HG02970 (cell line): ENCODE data around the gene PDGFA.
"Not testable (repeated sequence)": the region's sequence is repeated elsewhere in the genome, so short reads cannot be mapped to it uniquely, and the experiment has no call there.

Experiments
- ATAC-seq: cut with Tn5 transposase; IDR thresholded peaks from one replicate; pipeline ENCODE4 v1.9.1; 2021; ENCODE audit warnings: mild to moderate bottlenecking, moderate library complexity, moderate number of reproducible peaks; ENCODE audit not compliant: unreplicated experiment, low FRiP score

Gene PDGFA

DNA sequence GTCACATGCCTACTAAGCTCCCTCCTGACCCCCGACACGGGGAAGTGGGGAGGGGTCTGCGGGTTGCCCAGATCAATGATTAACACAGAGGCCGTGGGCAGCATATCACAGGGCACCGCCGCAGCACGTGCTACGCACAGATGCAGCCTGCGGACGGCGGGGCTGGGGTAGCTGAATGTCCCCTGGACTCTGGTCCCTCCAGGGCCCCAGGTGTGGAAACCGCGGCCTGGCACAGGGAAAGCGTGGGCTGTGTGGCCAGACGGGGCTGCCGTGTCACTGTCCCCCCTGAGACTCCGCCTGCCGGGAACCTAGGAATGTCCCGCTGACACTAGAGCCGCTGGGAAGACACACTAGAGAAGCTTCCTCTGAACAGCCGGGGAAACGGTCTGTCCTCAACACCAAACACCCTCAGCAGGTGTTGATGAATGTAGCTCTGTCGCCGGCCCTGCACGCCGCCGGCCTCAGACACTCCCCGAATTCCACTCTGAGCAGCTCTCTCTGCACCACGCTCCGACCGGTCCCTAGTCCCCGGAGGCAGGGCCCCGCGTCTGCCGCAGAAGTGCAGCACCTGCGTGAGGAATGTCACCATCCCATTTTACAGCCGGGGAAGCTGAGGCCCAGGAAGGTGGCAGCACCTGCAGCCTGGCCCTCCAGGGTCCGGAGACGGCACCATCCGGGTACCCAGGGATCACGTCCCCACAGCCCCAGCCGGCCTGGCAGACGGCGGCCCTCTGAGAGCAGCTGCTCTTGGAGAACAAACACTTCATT lies 33.4 kb upstream of the PDGFA start:
- ATAC-seq: no peak

DNA sequence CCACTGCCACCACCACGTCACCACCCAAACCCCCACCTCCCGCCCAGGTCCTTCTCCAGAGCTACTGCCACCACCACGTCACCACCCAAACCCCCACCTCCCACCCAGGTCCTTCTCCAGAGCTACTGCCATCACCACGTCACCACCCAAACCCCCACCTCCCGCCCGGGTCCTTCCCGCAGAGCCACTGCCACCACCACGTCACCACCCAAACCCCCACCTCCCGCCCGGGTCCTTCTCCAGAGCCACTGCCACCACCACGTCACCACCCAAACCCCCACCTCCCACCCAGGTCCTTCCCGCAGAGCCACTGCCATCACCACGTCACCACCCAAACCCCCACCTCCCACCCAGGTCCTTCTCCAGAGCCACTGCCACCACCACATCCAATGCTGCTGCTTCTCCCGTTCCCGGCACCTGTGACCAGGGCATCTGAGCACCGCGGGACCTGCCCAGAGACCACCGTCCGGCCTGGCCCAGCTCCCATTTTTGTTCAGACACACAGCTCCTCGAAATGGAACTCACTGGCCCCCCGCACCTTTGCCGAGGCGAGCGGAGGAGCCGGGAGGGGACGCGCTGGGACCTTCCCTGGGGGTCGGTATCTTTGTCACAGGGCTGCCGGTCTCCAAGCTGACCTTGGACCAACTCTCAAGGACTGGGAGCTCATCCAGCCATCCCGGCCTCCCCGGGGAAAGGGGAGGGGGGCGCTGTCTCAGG lies 32.7 kb upstream of the PDGFA start:
- ATAC-seq: not testable (repeated sequence)

DNA sequence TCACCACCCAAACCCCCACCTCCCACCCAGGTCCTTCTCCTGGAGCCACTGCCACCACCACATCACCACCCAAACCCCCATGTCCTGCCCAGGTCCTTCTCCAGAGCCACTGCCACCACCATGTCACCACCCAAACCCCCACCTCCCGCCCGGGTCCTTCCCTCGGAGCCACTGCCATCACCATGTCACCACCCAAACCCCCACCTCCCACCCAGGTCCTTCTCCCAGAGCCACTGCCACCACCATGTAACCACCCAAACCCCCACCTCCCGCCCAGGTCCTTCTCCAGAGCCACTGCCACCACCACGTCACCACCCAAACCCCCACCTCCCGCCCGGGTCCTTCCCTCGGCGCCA lies 31.9 kb upstream of the PDGFA start:
- ATAC-seq: not testable (repeated sequence)

DNA sequence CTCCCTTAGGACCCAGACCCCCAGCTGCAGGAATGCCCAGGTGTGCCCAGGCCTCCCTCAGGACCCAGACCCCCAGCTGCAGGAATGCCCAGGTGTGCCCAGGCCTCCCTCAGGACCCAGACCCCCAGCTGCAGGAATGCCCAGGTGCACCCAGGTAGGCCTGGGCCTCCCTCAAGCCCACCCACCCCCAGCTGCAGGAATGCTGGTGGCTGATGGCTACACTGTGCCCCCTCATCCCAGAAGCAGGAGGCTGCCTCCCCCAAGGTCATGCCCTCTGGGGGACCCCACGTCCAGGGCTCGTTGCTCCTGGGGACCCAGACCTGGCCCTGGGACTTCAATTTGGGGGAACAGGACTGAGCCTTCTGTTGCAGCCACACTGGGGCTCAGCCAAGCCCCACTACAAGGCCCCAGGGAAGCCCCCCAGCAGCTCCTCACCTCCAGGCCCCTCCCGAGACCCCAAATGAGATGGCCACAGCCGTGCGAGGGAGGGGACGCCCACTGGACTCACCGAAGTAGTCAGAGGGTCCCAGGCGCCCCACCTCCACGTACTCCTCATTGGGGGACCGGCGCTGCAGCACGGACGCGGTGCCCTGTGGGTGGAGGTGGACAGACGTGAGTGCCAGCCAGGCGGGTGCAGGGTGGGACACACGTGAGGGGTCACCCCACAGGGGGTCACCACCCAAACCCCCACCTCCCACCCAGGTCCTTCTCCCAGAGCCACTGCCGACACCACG lies 31.4 kb upstream of the PDGFA start:
- no peak for ATAC-seq

DNA sequence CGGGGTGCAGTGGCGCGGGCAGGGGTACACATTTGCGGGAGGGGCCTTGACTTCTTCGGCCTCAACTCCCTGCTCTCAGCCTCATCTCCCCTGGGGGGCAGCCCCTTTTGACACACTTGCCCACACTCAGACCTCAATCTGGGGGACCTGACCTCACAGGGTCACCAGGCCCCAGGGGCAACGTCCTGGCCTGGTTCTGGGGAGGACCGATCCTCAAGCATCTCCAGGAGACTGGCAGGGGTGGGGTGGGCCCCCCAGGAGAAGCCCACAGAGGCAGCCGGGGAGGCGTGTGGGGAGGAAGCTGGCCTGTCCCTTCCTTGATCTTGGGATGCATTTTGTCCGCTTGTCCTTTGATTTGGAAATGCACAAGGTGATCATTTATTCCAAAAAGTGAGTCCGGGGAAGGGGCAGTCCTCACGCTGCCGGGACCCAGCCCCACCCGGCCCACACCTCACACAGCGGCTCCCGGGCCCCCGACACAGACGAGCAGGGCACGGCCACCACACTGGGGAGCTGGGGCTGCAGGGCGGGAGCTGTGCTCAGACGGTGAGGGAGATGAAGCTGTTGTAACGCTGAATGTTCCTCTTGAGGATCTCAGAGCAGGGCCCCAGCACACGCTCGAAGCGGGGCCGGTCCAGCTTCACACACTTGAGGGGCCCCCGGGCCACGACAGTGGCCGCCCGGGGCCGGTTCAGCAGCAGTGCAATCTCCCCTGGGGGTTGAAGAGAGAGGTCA lies 30.4 kb upstream of the PDGFA start:
- ATAC-seq: no peak

DNA sequence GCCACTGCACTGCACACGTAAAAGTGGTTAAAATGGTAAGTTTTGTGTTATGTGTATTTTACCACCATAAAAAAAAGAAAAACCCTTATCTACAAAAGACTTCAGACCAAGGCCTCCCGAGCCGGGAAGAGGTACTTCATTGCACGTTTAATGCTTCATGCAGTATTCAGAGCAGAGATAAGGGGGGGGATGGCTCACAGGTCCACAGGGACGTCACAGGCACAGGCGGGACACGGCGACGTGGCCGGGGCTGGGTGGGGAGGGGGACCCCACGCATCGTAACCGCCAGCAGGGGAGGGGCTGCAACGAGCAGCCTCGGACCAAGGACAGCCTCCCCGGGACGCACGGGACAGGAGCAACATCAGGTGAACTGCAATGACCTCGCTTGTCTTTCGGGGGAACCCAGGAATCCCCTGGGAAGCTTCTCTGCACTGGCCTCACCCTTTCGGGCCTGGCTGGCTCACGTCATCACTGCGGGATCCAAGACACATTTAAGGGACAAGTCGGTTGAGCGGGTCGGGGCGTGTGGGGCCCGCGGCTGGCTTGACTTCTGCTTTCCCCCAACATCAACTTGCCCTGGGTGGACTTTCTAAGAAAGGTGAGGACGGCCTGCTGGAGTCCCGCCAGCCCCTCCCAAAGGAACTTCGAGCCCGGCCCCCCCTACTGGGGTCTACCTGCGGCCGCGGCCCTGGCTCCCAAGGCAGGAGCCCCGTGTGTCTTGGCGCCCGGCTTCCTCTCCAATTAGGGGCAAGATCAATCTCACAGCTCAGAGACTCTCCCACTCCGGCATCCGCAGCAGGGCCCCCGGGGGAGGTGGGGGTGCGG lies 29.6 kb upstream of the PDGFA start:
- no peak for ATAC-seq

DNA sequence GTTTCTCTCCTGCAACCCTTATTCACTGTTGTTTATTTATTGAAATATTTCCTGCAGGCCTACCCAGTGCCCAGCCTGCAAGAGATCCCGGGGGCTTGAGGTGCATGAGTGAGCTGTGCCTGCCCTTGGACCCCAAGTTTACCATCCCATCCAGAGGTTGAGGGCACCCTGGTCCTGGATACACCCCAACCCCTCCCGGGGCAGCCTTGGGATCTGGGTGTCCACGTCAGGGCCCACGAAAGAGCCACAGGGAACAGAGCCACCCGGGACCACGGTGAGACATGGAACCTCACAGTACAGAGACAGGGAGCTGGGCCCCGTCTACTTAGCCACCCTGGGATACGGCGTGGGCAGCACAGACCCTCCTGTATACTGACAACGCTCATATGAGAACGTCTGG lies 28.8 kb upstream of the PDGFA start:
- no peak for ATAC-seq

DNA sequence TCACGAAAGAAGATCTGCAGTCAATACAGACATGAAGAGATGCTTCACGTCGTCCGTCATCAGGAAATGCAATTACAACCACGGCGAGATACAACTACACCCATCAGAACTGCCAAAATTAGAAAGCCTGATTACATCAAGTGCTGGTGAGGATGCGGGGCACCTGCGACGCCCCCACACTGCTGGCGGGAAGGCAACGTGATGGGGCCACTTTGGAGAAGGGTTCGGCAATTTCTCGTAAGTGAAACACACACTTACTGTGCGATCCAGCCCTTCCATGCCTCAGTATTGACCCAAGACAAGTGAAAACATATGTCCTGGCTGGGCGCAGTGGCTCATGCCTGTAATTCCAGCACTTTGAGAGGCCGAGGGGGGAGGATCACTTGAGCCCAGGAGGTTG lies 25.8 kb upstream of the PDGFA start:
- no peak for ATAC-seq

DNA sequence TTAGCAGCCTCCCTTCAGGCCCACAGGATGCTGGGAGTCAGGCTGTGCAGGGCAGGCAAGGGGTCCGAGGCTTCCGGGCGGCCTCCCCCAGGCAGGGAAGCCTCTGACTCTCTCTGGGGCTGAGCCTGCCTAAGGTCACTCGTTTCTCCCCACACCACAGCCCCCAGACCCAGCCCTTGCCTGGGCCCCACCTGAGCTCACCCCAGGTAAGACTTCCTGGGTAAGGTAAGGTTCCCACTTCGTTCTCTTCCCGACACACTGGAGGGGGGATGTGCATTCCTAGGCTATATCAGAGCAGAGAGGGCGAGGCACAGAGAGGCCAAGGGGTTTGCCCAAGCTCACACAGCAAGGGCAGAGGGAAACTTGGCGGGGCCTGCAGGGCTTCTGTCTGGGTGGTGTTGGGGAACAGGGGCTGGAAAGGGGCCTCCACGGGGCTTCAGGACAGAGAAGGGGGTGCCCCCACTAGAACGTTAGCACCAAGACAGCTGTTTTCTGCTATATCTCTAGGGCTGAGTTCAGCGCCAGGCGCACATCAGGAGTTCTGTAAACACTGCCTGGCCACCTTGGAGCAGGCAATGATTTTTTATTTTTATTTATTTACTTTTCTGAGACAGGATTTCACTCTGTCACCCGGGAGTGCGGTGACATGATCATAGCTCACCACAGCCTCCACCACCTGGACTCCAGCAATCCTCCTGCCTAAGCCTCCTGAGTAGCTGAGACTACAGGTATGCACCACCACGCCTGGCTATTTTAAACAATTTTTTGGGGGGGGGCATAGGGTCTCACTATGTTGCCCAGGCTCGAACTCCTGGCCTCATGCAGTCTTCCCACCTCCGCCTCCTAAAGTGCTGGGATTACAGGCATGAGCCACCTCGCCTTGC lies 24.9 kb upstream of the PDGFA start:
- no peak for ATAC-seq

DNA sequence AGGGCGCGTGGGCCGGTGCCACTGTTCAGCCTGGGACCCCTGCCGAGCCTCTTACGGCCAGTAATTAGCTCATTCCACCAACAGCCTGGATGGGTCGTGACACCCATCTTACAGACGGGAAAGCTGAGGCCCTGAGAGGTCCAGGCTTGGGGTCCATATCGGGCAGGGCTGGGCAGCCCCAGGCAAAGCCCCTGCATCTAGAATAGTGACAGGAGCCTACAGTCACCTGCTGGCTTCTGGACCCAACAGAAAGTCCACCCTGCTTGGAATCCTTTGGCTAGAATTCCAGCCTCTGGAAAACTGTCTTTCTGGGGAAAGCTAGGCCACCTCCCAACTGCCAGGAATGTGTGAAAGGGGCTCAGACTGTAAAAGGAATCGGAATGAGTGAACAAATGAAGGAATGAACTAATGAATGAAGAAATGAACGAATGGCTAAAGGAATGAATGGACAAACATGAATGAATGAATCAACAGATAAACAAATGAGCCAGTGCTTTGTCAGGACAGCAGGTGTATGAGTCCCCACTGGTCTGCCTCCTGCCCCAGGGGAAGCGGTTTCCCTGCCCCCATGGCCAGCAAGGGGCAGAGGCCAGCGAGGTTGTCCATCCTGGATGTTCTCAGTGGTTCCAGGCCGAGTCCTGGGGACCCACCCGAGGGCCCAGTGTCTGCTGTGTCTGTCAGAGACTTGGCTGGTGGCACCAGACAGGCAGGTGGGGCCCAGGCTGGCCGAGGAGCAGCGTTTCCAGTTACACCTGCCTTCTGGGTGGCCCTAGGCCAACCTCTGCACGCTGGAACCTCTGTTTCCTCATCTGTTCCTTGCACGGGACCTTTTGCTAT lies 24.1 kb upstream of the PDGFA start:
- no peak for ATAC-seq

DNA sequence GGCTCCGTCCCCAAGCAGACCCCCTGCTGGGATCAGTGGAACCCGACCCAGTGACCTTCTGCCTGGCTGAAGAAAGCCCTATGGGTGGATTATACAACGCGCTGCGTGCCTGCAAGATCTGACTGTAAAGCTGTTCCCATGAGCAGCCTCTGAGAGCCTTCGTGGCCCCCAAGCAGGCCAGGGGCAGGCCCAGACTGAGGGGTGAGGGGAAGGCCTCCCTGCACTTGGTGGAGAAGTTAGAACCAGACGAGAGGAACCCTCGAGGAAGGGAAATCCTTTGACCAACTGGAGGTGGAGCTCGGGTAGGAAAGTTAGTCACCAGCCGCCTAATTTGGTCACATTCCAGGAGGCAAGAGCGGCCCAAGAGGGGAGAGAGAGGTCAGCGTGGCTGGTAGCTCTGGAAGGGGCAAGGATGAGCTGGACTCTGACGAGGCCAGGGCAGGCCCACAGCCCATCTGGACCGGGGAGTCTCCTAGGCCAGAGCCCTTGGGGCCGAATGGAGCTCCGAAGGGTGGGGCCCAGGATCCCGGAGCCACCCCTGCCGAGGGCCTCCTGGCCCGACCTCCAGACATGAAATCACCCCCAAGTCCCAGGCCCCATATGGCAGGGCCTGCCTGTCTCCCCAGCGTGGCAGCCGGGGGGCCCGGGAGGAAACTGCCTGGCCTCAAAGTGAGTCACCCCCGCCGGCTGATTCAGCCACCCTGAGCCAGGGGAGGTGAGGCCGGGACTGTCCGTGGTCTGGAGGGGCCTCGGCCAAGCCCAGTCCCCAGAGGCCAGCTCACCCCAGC lies 23.3 kb upstream of the PDGFA start:
- ATAC-seq: no peak

DNA sequence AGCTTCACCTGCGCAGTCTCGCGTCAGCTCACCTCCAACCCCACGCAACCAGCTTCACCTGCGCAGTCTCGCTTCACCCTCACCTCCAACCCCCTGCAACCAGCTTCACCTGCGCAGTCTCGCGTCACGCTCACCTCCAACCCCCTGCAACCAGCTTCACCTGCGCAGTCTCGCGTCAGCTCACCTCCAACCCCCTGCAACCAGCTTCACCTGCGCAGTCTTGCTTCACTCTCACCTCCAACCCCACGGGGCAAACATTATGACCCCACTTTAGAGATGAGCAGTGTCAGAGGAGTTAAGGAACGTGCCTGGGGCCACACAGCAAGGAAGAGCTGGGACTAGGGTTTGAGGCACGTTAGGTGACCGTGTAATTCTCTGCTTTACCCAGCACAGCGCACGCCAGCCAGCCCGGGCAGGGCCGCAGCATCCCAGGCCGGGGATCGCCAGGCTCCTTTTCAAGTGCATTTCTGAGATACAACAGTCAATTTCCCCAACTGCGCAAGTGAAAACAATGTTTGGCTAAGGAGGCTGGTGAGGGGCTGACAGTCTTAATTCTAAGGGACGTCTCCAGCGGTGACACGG lies 22.6 kb upstream of the PDGFA start:
- ATAC-seq: no peak

DNA sequence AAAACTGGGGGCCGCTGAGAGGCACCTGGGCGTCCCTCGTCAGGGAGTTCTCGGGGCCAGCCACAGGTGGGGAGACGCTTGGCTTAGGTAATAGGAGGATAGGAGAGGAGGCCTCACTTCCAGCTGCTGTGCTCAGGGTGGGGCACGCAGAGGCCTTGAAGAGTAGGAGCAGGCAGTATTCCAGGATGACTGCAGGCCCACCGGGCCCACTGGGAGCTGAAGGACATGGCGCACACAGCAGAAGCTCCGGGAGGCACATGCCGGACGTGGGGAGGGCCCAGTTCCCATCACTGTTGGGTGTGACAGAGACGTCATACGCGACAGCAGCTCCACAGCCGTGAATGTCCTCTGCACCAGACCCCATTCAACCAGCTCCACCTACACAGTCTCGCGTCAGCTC lies 22.0 kb upstream of the PDGFA start:
- no peak for ATAC-seq

DNA sequence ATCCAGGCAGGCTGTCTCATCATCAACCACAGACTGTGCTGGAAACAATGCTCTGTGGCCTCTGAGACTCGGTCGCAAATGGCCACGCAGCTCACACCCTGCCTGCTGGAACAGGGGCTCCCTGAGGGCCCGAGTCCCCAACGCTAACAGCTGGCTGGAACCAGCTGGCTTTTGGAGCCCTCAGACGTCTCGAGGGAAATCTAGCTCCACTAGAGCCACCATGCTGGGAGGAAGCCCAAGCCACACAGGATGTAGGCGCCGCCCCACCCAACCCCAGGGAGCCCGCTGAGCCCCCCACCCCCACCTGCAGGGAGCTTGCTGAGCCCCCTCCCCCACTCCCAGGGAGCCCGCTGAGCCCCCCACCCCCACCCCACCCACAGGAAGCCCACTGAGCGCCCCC lies 21.4 kb upstream of the PDGFA start:
- ATAC-seq: no peak

DNA sequence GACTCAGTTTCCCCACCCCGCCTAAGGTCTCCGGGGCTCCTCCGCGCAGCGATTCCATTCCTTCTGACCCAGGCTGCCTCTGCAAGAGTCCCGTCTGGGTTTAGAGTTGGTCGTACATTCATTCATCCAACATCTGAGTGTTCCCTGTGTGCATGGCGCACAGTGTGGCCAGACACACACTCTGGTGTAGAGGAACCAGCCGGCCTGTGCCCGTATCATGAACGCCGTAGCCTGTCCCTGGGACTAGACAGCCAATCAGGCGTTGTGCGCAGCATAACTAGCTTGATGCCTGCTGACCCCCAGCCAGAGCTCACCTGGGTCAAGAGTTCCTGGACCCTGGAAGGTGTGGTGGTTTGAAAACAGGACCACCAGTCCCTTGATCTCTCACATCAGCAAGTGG lies 20.9 kb upstream of the PDGFA start:
- ATAC-seq: no peak

DNA sequence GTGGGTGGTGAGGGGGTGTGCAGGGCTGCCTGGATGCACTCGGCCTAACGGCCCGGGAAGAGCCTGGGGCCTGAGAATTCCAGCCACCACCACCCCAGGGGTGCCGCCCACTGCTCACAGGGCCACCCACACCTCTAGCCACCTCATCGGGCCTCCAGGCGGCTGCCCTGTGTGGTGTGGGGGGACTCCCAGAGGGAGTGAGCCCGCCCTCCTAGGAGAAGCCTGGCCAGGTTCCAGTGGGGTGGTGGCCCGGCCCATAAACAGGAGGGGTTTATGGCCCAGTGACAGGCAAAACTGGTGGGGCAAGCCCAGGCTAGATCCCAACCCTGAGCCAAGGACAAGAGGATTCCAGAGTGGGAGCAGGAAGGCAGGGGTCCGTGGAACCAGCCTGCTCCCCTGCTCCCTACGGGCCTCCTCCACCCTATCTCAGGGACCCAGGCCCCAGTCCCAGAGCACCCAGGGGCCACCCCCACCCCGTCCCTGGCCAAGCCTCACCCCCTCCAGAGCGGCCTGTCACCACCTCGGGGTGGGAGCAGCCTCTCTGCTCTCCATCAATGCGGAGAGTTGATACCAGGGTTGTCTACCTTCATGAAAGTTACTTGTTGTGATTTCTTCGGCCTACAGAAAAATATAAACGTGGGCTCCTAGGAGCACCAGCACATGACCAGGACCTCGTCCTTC lies 20.2 kb upstream of the PDGFA start:
- no peak for ATAC-seq
